Panc1 (cell line): ENCODE data around the gene FRMPD1. TPM values are rescaled to one million over a fixed set of nuclear protein-coding genes. Genes with fewer than 3 reads are reported as not detected.

Experiments used
- ATAC-seq: fragments of 200-7000 bp; cut with Tn5 transposase; 2 replicates; pipeline ENCODE4 v1.9.1; 2020; ENCODE audit warnings: mild to moderate bottlenecking, moderate library complexity
- BruUV-seq: library from RNA; stranded (reverse); fragments of 400-500 nt; replicated peaks from 2 replicates; lab custom pipeline; 2021; lab: Mats Ljungman, UMichigan
- CTCF ChIA-PET: fragments of 300-600 bp; sonication (Branson Sonifier 250); formaldehyde crosslinking; loops from one replicate; lab custom pipeline; 2022; ENCODE audit warnings: antibody characterized with exemption; lab: Charles Lee
- POLR2A ChIA-PET: fragments of 300-600 bp; sonication (Branson Sonifier 250); formaldehyde crosslinking; loops from one replicate; lab custom pipeline; 2022; ENCODE audit warnings: antibody characterized with exemption; lab: Charles Lee
- DNase-seq: peaks from one replicate; pipeline ENCODE4 v3.0.0-alpha.2; 2010; ENCODE audit warnings: low read depth, low spot score
- H3K27ac ChIP-seq: 2 replicates; pipeline ENCODE4 v1.5.1; 2011; ENCODE audit warnings: mild to moderate bottlenecking, low read length, inconsistent platforms
- H3K27me3 ChIP-seq: fragments of 200-500 bp; sonication (Bioruptor generic); 2 replicates; pipeline ENCODE4 v1.6.0; 2014; ENCODE audit warnings: low read length, inconsistent platforms; ENCODE audit not compliant: control insufficient read depth, insufficient read depth
- H3K36me3 ChIP-seq: fragments of 200-500 bp; sonication (Bioruptor generic); 2 replicates; pipeline ENCODE4 v1.5.1; 2014; ENCODE audit warnings: inconsistent platforms, mild to moderate bottlenecking, low read length, moderate library complexity; ENCODE audit not compliant: control insufficient read depth, insufficient read depth
- H3K4me1 ChIP-seq: 2 replicates; pipeline ENCODE4 v1.5.1; 2011; ENCODE audit warnings: inconsistent platforms, mild to moderate bottlenecking, low read length, moderate library complexity; ENCODE audit not compliant: control insufficient read depth, insufficient read depth
- H3K4me3 ChIP-seq, 2 experiments: 2 replicates each; pipeline ENCODE4 v1.5.1; 2011 to 2012; ENCODE audit warnings: low read depth in 2 of 2, low read length in 2 of 2, mild to moderate bottlenecking in 2 of 2, inconsistent platforms in 1 of 2, moderate library complexity in 1 of 2
- H3K9me3 ChIP-seq: fragments of 200-500 bp; sonication (Bioruptor generic); 2 replicates; pipeline ENCODE4 v1.5.1; 2014; ENCODE audit warnings: low read depth, mild to moderate bottlenecking, inconsistent platforms, low read length, moderate library complexity; ENCODE audit not compliant: control insufficient read depth, insufficient read depth
- CTCF ChIP-seq: fragments of 450-650 bp; IDR thresholded peaks from 2 replicates; pipeline ENCODE4 v1.5.1; 2017; ENCODE audit warnings: mild to moderate bottlenecking
- POLR2AphosphoS5 ChIP-seq: IDR thresholded peaks from 2 replicates; pipeline ENCODE4 v1.6.1; 2012; ENCODE audit warnings: mild to moderate bottlenecking, low read depth, low read length, moderate library complexity
- REST ChIP-seq, 2 experiments: IDR thresholded peaks; 2 replicates each; pipeline ENCODE4 v1.6.1; 2011 to 2012; ENCODE audit warnings: low read depth in 2 of 2, control low read depth in 1 of 2, low read length in 1 of 2, mild to moderate bottlenecking in 1 of 2, moderate library complexity in 1 of 2; ENCODE audit not compliant: insufficient read depth in 1 of 2
- SIN3A ChIP-seq: IDR thresholded peaks from 2 replicates; pipeline ENCODE4 v1.6.1; 2012; ENCODE audit warnings: low read depth, mild to moderate bottlenecking, low read length, moderate library complexity, borderline replicate concordance; ENCODE audit not compliant: insufficient read depth
- TCF7L2 ChIP-seq: IDR thresholded peaks from 2 replicates; pipeline ENCODE4 v1.6.1; 2011; ENCODE audit warnings: mild to moderate bottlenecking, low read depth, low read length, inconsistent platforms
- in situ Hi-C: cut with HindIII; loops from 2 replicates; pipeline ENCODE4 v1.10.0; 2016; ENCODE audit warnings: low sequenced_read_pairs, low pct_unique_long_range_greater_than_20kb
- intact Hi-C: fragments of 100-400 bp; cut with micrococcal nuclease; formaldehyde crosslinking; loops from one replicate; pipeline ENCODE4 v1.10.0; 2022; ENCODE audit not compliant: unreplicated experiment
- total RNA-seq: library from RNA; stranded (reverse); gene quantifications from one replicate; pipeline ENCODE4 v1.2.1, GENCODE V29; 2021; ENCODE audit not compliant: unreplicated experiment

Gene FRMPD1
- total RNA-seq, 1 experiment from 2014 or later: 0.21 TPM

- Histone ChIP-seq H3K4me1 (no peaks in the 10 kb centered on the region), H3K27me3 (peaks cover 37% of the 10 kb centered on the region), H3K36me3 (no peaks in the 10 kb centered on the region), H3K27ac (no peak overlapping the region), H3K9me3 (no peaks in the 10 kb centered on the region), H3K4me3 (no peak overlapping the region)
- TF ChIP-seq REST (IDR thresholded peaks at IDR 0.05; ENCODE audit: insufficient read depth in 1 of 2, low read depth in 2 of 2, low read length in 1 of 2): no peak
- in situ Hi-C loops: no loop called here
- ChIA-PET POLR2A (no interaction called here), CTCF (interaction anchor here (0.8 kb wide), 1 partner anchor 353 kb away, joined by 3 read pairs; no protein-coding TSS in a partner anchor)
- DNase-seq: no peak
- BruUV-seq: no TSS peak
- ATAC-seq: no peak
- intact Hi-C loops: no loop called here
Observed at GRCh38 chr9:37696528-37696927, 45.8 kb downstream of the FRMPD1 start.

- Histone ChIP-seq H3K4me3 (no peak overlapping the region), H3K27ac (no peak overlapping the region), H3K27me3 (peaks cover 27% of the 10 kb centered on the region), H3K4me1 (no peaks in the 10 kb centered on the region), H3K9me3 (no peaks in the 10 kb centered on the region), H3K36me3 (no peaks in the 10 kb centered on the region)
- intact Hi-C loops: no loop called here
- CTCF ChIA-PET: no interaction called here
- no peak for TF ChIP-seq POLR2AphosphoS5
- TF ChIP-seq SIN3A: no peak
- no peak for TF ChIP-seq CTCF
- TF ChIP-seq TCF7L2: no peak
- TF ChIP-seq REST (IDR thresholded peaks at IDR 0.05; ENCODE audit: insufficient read depth in 1 of 2, low read depth in 2 of 2, low read length in 1 of 2): no peak
- ATAC-seq (no peak), DNase-seq (no peak)
- in situ Hi-C loops: no loop called here
- BruUV-seq: no TSS peak
- POLR2A ChIA-PET: interaction anchor here (0.7 kb wide), 1 partner anchor 180 kb away, joined by 4 read pairs; no protein-coding TSS in a partner anchor
Observed at GRCh38 chr9:37700131-37700530, 49.4 kb downstream of the FRMPD1 start.
